CD4-positive, CD25-positive, alpha-beta regulatory T cell (primary cell): ENCODE data around the gene METAP1D. TPM values are rescaled to one million over a fixed set of nuclear protein-coding genes. Genes with fewer than 3 reads are reported as not detected.
"Not testable (repeated sequence)": the region's sequence is repeated elsewhere in the genome, so short reads cannot be mapped to it uniquely, and the experiment has no call there.

Source experiments
- ATAC-seq, 2 donors: fragments of 150-1000 bp; cut with Tn5 transposase; one replicate each; pipeline ENCODE4 v1.10.0; 2021; ENCODE audit warnings: low read depth in 2 of 2, moderate number of reproducible peaks in 2 of 2, moderate library complexity in 1 of 2
- DNase-seq, 3 donors: peaks; one replicate each; pipeline versions ENCODE4 v3.0.0 to v3.0.0-alpha.2; 2012 to 2022; ENCODE audit warnings: mixed read lengths in 1 of 3
- H3K27ac ChIP-seq: one replicate; pipeline ENCODE4 v1.7.0; 2013; ENCODE audit warnings: mild to moderate bottlenecking, low read length; ENCODE audit not compliant: insufficient read depth, poor library complexity, severe bottlenecking
- H3K27me3 ChIP-seq: one replicate; pipeline ENCODE4 v1.7.0; 2013; ENCODE audit warnings: low read length; ENCODE audit not compliant: control insufficient read depth, insufficient read depth
- H3K36me3 ChIP-seq: one replicate; pipeline ENCODE4 v1.7.0; 2013; ENCODE audit warnings: mild to moderate bottlenecking, low read length, moderate library complexity; ENCODE audit not compliant: control insufficient read depth, insufficient read depth
- H3K4me1 ChIP-seq: 2 replicates; pipeline ENCODE4 v1.7.0; 2013; ENCODE audit warnings: mild to moderate bottlenecking, low read length; ENCODE audit not compliant: insufficient read depth, control insufficient read depth, poor library complexity, severe bottlenecking
- H3K4me3 ChIP-seq: one replicate; pipeline ENCODE4 v1.7.0; 2013; ENCODE audit warnings: low read depth, mild to moderate bottlenecking, low read length, moderate library complexity
- H3K9me3 ChIP-seq, 2 experiments: 1 replicate in 1 of 2; 2 replicates in 1 of 2; pipeline ENCODE4 v1.7.0; 2013; ENCODE audit warnings: low read length in 2 of 2, mild to moderate bottlenecking in 1 of 2, moderate library complexity in 1 of 2; ENCODE audit not compliant: control insufficient read depth in 2 of 2
- H3K27ac Mint-ChIP-seq, 3 donors: one replicate each; pipeline ENCODE4 v1.8.0; 2020 to 2022; ENCODE audit warnings: mild to moderate bottlenecking in 3 of 3, mixed read lengths in 3 of 3, moderate library complexity in 2 of 3
- H3K27me3 Mint-ChIP-seq: one replicate; pipeline ENCODE4 v1.8.0; 2022; ENCODE audit warnings: mild to moderate bottlenecking, mixed read lengths
- H3K36me3 Mint-ChIP-seq: one replicate; pipeline ENCODE4 v1.8.0; 2020; ENCODE audit warnings: mixed read lengths
- H3K4me1 Mint-ChIP-seq, 4 donors: one replicate each; pipeline ENCODE4 v1.8.0; 2020 to 2022; ENCODE audit warnings: mixed read lengths in 4 of 4, mild to moderate bottlenecking in 1 of 4
- H3K4me3 Mint-ChIP-seq, 4 donors: one replicate each; pipeline ENCODE4 v1.8.0; 2020 to 2022; ENCODE audit warnings: mild to moderate bottlenecking in 4 of 4, mixed read lengths in 4 of 4, moderate library complexity in 3 of 4
- H3K9me3 Mint-ChIP-seq, 7 donors: one replicate each; pipeline ENCODE4 v1.8.0; 2020 to 2022; ENCODE audit warnings: mixed read lengths in 7 of 7, mild to moderate bottlenecking in 3 of 7, moderate library complexity in 2 of 7
- polyA plus RNA-seq, 4 donors: library from polyadenylated mRNA; unstranded; fragments of 300-500 nt; fragmentation: Illumina TruSeq; gene quantifications; one replicate each; pipeline ENCODE4 v1.2.3, GENCODE V29; 2021
- total RNA-seq: library from RNA; stranded (reverse); gene quantifications from one replicate; pipeline ENCODE4 v1.2.3, GENCODE V29; 2022

Gene METAP1D
- total and polyA plus RNA-seq, 5 donors from 2014 or later: 0.54 to 3.7 (median 2.3) TPM

GRCh38 chr2:172114176-172114575 lies 114.4 kb downstream of the METAP1D start:
- not testable (repeated sequence) for H3K4me1 ChIP-seq, H3K4me1 Mint-ChIP-seq, H3K36me3 Mint-ChIP-seq, DNase-seq, H3K36me3 ChIP-seq, H3K9me3 ChIP-seq, H3K27ac Mint-ChIP-seq, ATAC-seq, H3K27me3 ChIP-seq, H3K9me3 Mint-ChIP-seq, H3K27ac ChIP-seq, H3K4me3 ChIP-seq, H3K4me3 Mint-ChIP-seq
- peaks cover 80% of the 10 kb centered on the region for H3K27me3 Mint-ChIP-seq

- H3K27me3 Mint-ChIP-seq: peaks cover 82% of the 10 kb centered on the region
Observed at GRCh38 chr2:172114579-172114978, 114.8 kb downstream of the METAP1D start.

GRCh38 chr2:172116107-172116506 lies 116.4 kb downstream of the METAP1D start:
- DNase-seq (no peak), ATAC-seq (no peak)
- Mint-ChIP-seq H3K4me1 (no peaks in the 10 kb centered on the region), H3K27me3 (peaks cover 78% of the 10 kb centered on the region), H3K4me3 (no peak overlapping the region), H3K9me3 (peaks cover 0 to 1% (median 0%) of the 10 kb centered on the region in 7 donors), H3K36me3 (no peaks in the 10 kb centered on the region), H3K27ac (no peak overlapping the region)
- Histone ChIP-seq H3K27me3 (peaks cover 9% of the 10 kb centered on the region), H3K9me3 (no peaks in the 10 kb centered on the region), H3K36me3 (no peaks in the 10 kb centered on the region), H3K4me3 (no peak overlapping the region), H3K4me1 (no peaks in the 10 kb centered on the region), H3K27ac (no peak overlapping the region)

More at GRCh38 chr2:172114579-172114978, 114.8 kb downstream of the METAP1D start:
- DNase-seq (no peak), ATAC-seq (no peak)
- Histone ChIP-seq H3K4me3 (no peak overlapping the region), H3K4me1 (no peaks in the 10 kb centered on the region), H3K36me3 (no peaks in the 10 kb centered on the region), H3K27me3 (peaks cover 9% of the 10 kb centered on the region), H3K9me3 (no peaks in the 10 kb centered on the region), H3K27ac (no peak overlapping the region)
- Mint-ChIP-seq H3K36me3 (no peaks in the 10 kb centered on the region), H3K4me1 (no peaks in the 10 kb centered on the region), H3K4me3 (no peak overlapping the region), H3K9me3 (peaks cover 0 to 3% (median 0%) of the 10 kb centered on the region in 7 donors), H3K27ac (no peak overlapping the region)

GRCh38 chr2:172119089-172119488 lies 119.3 kb downstream of the METAP1D start:
- H3K27me3 Mint-ChIP-seq: peaks cover 57% of the 10 kb centered on the region
- Histone ChIP-seq H3K36me3 (no peaks in the 10 kb centered on the region), H3K4me1 (no peaks in the 10 kb centered on the region), H3K27ac (no peak overlapping the region), H3K9me3 (peaks cover 0 to 2% of the 10 kb centered on the region in 2 experiments), H3K4me3 (no peak overlapping the region), H3K27me3 (peaks cover 3% of the 10 kb centered on the region)
- no peak for DNase-seq
- H3K27ac Mint-ChIP-seq: no peak overlapping the region
- no peaks in the 10 kb centered on the region for H3K4me1 Mint-ChIP-seq
- peaks cover 0 to 3% (median 0%) of the 10 kb centered on the region in 7 donors for H3K9me3 Mint-ChIP-seq
- ATAC-seq: no peak
- no peak overlapping the region for H3K4me3 Mint-ChIP-seq
- no peaks in the 10 kb centered on the region for H3K36me3 Mint-ChIP-seq

GRCh38 chr2:172120118-172120517 lies 120.4 kb downstream of the METAP1D start:
- Mint-ChIP-seq H3K27ac (no peak overlapping the region), H3K4me3 (no peak overlapping the region), H3K9me3 (peaks cover 0 to 4% (median 0%) of the 10 kb centered on the region in 7 donors), H3K27me3 (peaks cover 47% of the 10 kb centered on the region), H3K4me1 (no peaks in the 10 kb centered on the region), H3K36me3 (no peaks in the 10 kb centered on the region)
- Histone ChIP-seq H3K4me3 (no peak overlapping the region), H3K36me3 (no peaks in the 10 kb centered on the region), H3K9me3 (peaks cover 0 to 2% of the 10 kb centered on the region in 2 experiments), H3K27me3 (no peaks in the 10 kb centered on the region), H3K4me1 (no peaks in the 10 kb centered on the region), H3K27ac (no peak overlapping the region)
- DNase-seq (no peak), ATAC-seq (no peak)

GRCh38 chr2:172128484-172128883 lies 128.7 kb downstream of the METAP1D start:
- Histone ChIP-seq H3K4me3 (no peak overlapping the region), H3K27ac (no peak overlapping the region), H3K9me3 (peaks cover 0 to 8% of the 10 kb centered on the region in 2 experiments), H3K36me3 (no peaks in the 10 kb centered on the region), H3K4me1 (no peaks in the 10 kb centered on the region), H3K27me3 (no peaks in the 10 kb centered on the region)
- no peak overlapping the region for H3K27ac Mint-ChIP-seq
- peaks cover 0 to 4% (median 2%) of the 10 kb centered on the region in 7 donors for H3K9me3 Mint-ChIP-seq
- no peak for DNase-seq
- peaks cover 3% of the 10 kb centered on the region for H3K36me3 Mint-ChIP-seq
- H3K4me1 Mint-ChIP-seq: no peaks in the 10 kb centered on the region
- H3K4me3 Mint-ChIP-seq: no peak overlapping the region
- no peak for ATAC-seq
- peaks cover 28% of the 10 kb centered on the region for H3K27me3 Mint-ChIP-seq

GRCh38 chr2:172129404-172129803 lies 129.7 kb downstream of the METAP1D start:
- H3K27ac Mint-ChIP-seq: no peak overlapping the region
- H3K9me3 Mint-ChIP-seq: peaks cover 0 to 4% (median 0%) of the 10 kb centered on the region in 7 donors
- H3K4me3 Mint-ChIP-seq: no peak overlapping the region
- peaks cover 3% of the 10 kb centered on the region for H3K36me3 Mint-ChIP-seq
- peaks cover 0 to 6% of the 10 kb centered on the region in 2 experiments for H3K9me3 ChIP-seq
- H3K27me3 Mint-ChIP-seq: peaks cover 35% of the 10 kb centered on the region
- H3K4me1 ChIP-seq: no peaks in the 10 kb centered on the region
- no peaks in the 10 kb centered on the region for H3K4me1 Mint-ChIP-seq
- no peaks in the 10 kb centered on the region for H3K27me3 ChIP-seq
- no peaks in the 10 kb centered on the region for H3K36me3 ChIP-seq
- H3K4me3 ChIP-seq: no peak overlapping the region
- DNase-seq (no peak), ATAC-seq (no peak)
- H3K27ac ChIP-seq: no peak overlapping the region
